ENCODE data around the gene SYNJ1. TPM values are rescaled to one million over a fixed set of nuclear protein-coding genes. Genes with fewer than 3 reads are reported as not detected.

SYNJ1 gene
- total and polyA plus RNA-seq, 2 experiments from 2014 or later, result 1.4 to 4.2 TPM

DNA sequence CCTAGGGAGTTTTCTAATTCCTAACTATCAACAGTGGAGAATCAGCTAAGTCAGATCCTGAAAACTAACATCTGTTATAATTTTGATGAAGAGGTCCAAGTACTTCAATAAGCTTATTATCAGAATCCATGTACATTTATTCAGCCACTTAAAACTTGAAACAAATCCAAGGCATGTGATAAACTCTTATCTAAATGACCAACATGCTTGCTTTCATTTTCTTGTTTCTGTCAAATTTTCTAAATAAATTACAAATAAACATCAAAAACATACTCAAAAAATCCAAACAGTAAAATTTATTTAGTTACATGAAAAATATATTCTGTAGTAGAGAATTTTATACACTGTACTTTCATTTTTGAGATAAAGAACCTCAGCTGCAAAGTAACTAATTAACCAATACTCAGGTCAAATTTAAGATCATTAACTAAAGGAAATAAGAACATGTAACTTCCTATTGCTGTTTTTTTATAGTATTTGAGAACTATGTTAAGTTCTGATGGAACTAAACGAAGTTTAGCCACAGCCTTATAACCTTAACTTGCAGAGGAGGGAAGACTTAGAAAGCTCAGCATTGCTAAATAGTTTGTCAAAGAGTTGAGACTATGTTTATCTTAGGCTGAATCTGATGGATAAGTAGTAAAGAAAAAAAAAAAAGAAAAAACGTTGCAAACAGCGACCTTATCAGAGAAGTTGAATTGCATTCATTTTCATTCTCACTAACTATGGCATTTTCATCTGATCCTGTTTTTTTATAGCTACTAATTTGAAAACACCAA, 44.9 kb downstream of the SYNJ1 start (continued):
- TF ChIP-seq, protein P1, sequence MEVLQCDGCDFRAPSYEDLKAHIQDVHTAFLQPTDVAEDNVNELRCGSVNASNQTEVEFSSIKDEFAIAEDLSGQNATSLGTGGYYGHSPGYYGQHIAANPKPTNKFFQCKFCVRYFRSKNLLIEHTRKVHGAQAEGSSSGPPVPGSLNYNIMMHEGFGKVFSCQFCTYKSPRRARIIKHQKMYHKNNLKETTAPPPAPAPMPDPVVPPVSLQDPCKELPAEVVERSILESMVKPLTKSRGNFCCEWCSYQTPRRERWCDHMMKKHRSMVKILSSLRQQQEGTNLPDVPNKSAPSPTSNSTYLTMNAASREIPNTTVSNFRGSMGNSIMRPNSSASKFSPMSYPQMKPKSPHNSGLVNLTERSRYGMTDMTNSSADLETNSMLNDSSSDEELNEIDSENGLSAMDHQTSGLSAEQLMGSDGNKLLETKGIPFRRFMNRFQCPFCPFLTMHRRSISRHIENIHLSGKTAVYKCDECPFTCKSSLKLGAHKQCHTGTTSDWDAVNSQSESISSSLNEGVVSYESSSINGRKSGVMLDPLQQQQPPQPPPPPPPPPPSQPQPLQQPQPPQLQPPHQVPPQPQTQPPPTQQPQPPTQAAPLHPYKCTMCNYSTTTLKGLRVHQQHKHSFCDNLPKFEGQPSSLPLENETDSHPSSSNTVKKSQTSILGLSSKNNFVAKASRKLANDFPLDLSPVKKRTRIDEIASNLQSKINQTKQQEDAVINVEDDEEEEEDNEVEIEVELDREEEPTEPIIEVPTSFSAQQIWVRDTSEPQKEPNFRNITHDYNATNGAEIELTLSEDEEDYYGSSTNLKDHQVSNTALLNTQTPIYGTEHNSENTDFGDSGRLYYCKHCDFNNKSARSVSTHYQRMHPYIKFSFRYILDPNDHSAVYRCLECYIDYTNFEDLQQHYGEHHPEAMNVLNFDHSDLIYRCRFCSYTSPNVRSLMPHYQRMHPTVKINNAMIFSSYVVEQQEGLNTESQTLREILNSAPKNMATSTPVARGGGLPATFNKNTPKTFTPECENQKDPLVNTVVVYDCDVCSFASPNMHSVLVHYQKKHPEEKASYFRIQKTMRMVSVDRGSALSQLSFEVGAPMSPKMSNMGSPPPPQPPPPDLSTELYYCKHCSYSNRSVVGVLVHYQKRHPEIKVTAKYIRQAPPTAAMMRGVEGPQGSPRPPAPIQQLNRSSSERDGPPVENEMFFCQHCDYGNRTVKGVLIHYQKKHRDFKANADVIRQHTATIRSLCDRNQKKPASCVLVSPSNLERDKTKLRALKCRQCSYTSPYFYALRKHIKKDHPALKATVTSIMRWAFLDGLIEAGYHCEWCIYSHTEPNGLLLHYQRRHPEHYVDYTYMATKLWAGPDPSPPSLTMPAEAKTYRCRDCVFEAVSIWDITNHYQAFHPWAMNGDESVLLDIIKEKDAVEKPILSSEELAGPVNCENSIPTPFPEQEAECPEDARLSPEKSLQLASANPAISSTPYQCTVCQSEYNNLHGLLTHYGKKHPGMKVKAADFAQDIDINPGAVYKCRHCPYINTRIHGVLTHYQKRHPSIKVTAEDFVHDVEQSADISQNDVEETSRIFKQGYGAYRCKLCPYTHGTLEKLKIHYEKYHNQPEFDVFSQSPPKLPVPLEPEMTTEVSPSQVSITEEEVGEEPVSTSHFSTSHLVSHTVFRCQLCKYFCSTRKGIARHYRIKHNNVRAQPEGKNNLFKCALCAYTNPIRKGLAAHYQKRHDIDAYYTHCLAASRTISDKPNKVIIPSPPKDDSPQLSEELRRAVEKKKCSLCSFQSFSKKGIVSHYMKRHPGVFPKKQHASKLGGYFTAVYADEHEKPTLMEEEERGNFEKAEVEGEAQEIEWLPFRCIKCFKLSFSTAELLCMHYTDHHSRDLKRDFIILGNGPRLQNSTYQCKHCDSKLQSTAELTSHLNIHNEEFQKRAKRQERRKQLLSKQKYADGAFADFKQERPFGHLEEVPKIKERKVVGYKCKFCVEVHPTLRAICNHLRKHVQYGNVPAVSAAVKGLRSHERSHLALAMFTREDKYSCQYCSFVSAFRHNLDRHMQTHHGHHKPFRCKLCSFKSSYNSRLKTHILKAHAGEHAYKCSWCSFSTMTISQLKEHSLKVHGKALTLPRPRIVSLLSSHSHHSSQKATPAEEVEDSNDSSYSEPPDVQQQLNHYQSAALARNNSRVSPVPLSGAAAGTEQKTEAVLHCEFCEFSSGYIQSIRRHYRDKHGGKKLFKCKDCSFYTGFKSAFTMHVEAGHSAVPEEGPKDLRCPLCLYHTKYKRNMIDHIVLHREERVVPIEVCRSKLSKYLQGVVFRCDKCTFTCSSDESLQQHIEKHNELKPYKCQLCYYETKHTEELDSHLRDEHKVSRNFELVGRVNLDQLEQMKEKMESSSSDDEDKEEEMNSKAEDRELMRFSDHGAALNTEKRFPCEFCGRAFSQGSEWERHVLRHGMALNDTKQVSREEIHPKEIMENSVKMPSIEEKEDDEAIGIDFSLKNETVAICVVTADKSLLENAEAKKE (CRISPR knock-in tag; IDR thresholded peaks at IDR 0.05), result no peak
- TF ChIP-seq, protein P2, sequence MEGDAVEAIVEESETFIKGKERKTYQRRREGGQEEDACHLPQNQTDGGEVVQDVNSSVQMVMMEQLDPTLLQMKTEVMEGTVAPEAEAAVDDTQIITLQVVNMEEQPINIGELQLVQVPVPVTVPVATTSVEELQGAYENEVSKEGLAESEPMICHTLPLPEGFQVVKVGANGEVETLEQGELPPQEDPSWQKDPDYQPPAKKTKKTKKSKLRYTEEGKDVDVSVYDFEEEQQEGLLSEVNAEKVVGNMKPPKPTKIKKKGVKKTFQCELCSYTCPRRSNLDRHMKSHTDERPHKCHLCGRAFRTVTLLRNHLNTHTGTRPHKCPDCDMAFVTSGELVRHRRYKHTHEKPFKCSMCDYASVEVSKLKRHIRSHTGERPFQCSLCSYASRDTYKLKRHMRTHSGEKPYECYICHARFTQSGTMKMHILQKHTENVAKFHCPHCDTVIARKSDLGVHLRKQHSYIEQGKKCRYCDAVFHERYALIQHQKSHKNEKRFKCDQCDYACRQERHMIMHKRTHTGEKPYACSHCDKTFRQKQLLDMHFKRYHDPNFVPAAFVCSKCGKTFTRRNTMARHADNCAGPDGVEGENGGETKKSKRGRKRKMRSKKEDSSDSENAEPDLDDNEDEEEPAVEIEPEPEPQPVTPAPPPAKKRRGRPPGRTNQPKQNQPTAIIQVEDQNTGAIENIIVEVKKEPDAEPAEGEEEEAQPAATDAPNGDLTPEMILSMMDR (conservative IDR thresholded peaks at IDR 0.05; ENCODE audit: low read depth in 2 of 2), result no peak
- TF ChIP-seq NANOG (IDR thresholded peaks at IDR 0.05; ENCODE audit: borderline replicate concordance), result no peak

DNA sequence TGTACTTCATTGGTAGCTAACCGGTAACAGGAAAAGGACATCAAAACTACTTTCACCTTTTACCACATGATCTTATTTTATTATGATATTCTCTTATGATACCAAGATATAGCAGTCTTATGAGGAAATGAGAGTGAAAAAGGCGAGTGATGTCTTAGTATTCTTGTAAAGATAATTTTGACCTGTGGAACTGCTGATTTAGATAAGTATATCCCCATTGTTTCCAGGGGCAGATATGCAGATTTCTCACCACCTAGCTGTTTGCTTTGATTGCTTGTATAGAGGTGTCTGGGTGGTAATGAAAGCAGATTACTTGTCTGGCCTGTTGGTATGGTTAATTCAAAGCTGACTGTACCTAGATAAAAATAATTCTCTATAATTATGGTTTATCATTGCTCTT, 53.1 kb downstream of the SYNJ1 start:
- Histone ChIP-seq H3K4me3 (no peak overlapping the region), H3K36me3 (ENCODE audit: insufficient read depth) (no peaks in the 10 kb centered on the region), H3K9me2 (ENCODE audit: insufficient read depth) (no peaks in the 10 kb centered on the region), H3F3A (replicated peaks; ENCODE audit: low read depth) (no peaks in the 10 kb centered on the region), H3K4me1 (ENCODE audit: insufficient read depth) (no peaks in the 10 kb centered on the region), H3K79me2 (replicated peaks; ENCODE audit: insufficient read depth) (no peaks in the 10 kb centered on the region), H3K4me2 (no peak overlapping the region), H2AFZ (no peak overlapping the region), H4K20me1 (replicated peaks; ENCODE audit: insufficient read depth) (no peaks in the 10 kb centered on the region), H3K27ac (ENCODE audit: low read depth) (no peak overlapping the region), H3K27me3 (ENCODE audit: insufficient read depth) (no peaks in the 10 kb centered on the region)
- H3K36me3 Mint-ChIP-seq (ENCODE audit: low read depth), result no peaks in the 10 kb centered on the region
- H3K4me1 Mint-ChIP-seq, result no peaks in the 10 kb centered on the region
- DNase-seq (ENCODE audit: low spot score), result no peak
- ATAC-seq, result no peak
- H3K27me3 Mint-ChIP-seq (ENCODE audit: insufficient read depth, low read depth, poor library complexity), result no peaks in the 10 kb centered on the region
- H3K9me3 Mint-ChIP-seq, result no peaks in the 10 kb centered on the region
- H3K27ac Mint-ChIP-seq, result no peak overlapping the region
- no peak overlapping the region for H3K4me3 Mint-ChIP-seq
- TF ChIP-seq JUNB (IDR thresholded peaks at IDR 0.05; ENCODE audit: unreplicated experiment) (no peak), CREB1 (CRISPR knock-in tag; IDR thresholded peaks at IDR 0.05; ENCODE audit: low read depth) (no peak), POLR2AphosphoS5 (IDR thresholded peaks at IDR 0.05; ENCODE audit: low read depth) (no peak), STAT1 (IDR thresholded peaks at IDR 0.05; ENCODE audit: unreplicated experiment) (no peak), ZNF331 (CRISPR knock-in tag; IDR thresholded peaks at IDR 0.05; ENCODE audit: low read depth) (no peak)
- TF ChIP-seq, protein P3, sequence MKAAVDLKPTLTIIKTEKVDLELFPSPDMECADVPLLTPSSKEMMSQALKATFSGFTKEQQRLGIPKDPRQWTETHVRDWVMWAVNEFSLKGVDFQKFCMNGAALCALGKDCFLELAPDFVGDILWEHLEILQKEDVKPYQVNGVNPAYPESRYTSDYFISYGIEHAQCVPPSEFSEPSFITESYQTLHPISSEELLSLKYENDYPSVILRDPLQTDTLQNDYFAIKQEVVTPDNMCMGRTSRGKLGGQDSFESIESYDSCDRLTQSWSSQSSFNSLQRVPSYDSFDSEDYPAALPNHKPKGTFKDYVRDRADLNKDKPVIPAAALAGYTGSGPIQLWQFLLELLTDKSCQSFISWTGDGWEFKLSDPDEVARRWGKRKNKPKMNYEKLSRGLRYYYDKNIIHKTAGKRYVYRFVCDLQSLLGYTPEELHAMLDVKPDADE (IDR thresholded peaks at IDR 0.05), result no peak
- TF ChIP-seq, protein P2 (conservative IDR thresholded peaks at IDR 0.05; ENCODE audit: low read depth in 2 of 2), result no peak
